ENCODE results near the gene ITSN1.

The ITSN1 gene

GRCh38 chr21:33731447-33731846, 89.1 kb downstream of the ITSN1 start:
- no peak for DNase-seq (ENCODE audit: low read depth)

- no peak for DNase-seq (ENCODE audit: low read depth)
Measured at GRCh38 chr21:33732038-33732437, 89.7 kb downstream of the ITSN1 start.

DNA sequence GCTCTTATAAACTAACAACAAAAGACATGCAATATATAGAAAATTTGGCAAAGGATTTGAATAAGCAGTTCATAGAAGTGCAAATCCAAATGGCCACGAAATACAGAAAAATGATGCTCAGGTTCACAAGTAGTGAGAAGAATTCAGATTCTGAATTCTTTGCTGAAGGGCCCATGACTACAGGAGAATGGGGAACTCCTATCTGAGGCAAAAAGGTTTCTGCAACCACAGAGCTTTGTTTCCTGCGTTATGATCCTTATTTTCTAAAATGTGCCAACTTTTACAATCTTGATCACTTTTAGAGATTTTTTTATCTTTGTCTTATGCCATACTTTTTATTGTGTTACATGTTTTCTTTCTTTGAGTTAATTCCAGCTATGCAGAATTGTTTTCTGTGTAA, 91.3 kb downstream of the ITSN1 start:
- DNase-seq (ENCODE audit: low read depth) = no peak

DNA sequence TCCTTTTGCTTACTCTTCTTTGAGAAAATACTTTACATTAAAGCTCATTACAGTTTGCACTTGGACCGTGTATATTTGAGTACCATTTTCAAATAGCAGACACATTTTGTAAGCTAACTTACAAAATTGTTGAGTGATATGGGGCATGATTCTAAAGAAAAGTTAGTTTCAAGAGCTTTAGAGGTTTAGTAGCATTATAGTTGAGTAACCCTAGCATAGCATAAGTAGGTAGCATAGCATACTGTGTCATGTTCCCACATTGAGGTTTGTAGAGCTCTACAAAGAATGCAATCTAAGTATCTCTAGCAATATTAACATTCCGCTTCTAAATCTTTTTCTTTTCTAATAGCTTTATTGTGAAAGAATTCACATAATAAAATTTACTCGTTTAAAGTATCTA, 92.0 kb downstream of the ITSN1 start:
- no peak for DNase-seq (ENCODE audit: low read depth)

DNA sequence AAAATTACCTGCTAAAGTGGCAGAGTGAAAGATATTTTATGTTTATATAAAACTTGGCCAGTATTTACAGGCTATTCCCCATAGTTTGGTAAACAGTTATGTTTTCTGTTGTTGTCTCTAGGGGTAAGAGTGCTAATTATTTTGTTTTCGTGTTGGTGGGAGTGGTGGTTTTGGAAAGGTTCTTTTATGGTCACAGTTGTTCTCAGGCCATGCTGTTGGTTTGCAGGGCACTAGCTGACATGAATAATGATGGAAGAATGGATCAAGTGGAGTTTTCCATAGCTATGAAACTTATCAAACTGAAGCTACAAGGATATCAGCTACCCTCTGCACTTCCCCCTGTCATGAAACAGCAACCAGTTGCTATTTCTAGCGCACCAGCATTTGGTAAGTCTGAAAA, 92.5 kb downstream of the ITSN1 start:
- no peak for DNase-seq (ENCODE audit: low read depth)

- no peak for DNase-seq (ENCODE audit: low read depth)
Measured at GRCh38 chr21:33736569-33736968, 94.3 kb downstream of the ITSN1 start.

DNA sequence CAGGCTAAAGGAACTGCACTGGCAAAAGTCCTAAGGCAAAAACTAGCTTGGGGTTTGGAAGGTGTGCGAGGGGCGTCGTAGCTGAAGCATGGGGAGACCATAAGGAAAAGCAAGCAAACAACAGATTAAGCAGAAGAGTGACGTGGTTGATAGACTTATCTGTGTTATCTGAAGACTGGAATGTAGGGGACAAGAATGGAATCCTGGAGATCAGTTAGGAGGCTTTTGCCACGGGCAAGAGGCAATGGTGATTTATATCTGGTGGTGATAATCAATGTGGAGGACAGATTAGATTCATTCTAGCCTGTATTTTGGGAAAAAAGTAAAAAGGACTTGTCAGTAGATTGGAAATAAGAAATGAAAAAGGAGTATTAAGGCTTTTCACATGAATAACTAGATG, 97.4 kb downstream of the ITSN1 start:
- DNase-seq (ENCODE audit: low read depth) = no peak

- no peak for DNase-seq (ENCODE audit: low read depth)
Measured at GRCh38 chr21:33747420-33747819, 105.1 kb downstream of the ITSN1 start.

DNA sequence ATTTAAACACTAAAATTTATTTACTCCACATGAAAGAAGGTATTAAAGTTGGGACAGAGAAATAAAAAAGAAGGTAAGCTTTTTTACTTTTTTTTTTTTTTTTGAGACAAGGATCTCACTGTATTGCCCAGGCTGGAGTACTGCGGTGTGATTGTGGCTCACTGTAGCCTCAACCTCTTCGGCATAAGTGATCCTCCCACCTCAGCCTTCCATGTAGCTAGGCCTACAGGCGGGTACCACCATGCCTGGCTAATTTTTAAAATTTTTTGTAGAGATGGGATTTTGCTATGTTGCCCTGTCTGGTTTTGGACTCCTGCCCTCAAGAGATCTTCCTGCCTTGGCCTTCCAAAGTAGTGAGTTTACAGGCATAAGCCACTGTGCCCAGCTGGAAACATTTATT, 106.6 kb downstream of the ITSN1 start:
- no peak for DNase-seq (ENCODE audit: low read depth)

DNA sequence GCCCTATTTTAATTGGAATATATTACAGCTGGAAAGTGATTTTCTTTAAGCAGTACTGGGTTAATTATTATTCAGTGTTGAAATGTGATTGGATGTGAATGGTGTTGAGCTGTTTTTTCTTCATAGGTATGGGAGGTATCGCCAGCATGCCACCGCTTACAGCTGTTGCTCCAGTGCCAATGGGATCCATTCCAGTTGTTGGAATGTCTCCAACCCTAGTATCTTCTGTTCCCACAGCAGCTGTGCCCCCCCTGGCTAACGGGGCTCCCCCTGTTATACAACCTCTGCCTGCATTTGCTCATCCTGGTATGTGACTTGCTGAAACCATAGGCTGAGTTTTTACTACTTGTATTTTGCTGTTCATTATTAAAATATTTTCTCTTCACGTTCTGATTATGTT, 107.7 kb downstream of the ITSN1 start:
- no peak for DNase-seq (ENCODE audit: low read depth)

GRCh38 chr21:33751120-33751519, 108.8 kb downstream of the ITSN1 start:
- DNase-seq (ENCODE audit: low read depth) = no peak

- no peak for DNase-seq (ENCODE audit: low read depth)
Measured at GRCh38 chr21:33751533-33751932, 109.2 kb downstream of the ITSN1 start.

- no peak for DNase-seq (ENCODE audit: low read depth)
Measured at GRCh38 chr21:33752260-33752659, 110.0 kb downstream of the ITSN1 start.

DNA sequence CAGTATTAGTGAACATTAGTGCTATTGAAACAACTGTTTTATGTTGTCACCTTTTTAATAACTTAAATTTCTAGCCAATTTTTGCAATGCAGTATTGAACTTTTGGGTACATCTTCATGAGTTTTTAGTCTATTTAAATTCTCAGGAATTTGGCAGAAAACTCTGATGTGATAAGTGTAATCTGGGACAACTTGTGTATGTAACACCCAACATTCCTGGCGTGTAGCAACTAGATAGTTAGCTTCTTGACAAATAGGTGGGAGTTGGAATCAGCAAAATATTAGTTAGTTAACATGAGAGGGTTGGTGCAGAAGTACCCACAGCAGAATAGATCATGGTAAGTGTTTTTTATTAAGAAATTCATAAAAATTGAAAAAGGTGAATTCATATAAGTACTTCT, 111.6 kb downstream of the ITSN1 start:
- DNase-seq (ENCODE audit: low read depth) = no peak

- no peak for DNase-seq (ENCODE audit: low read depth)
Measured at GRCh38 chr21:33754481-33754880, 112.2 kb downstream of the ITSN1 start.

GRCh38 chr21:33755354-33755753, 113.1 kb downstream of the ITSN1 start:
- no peak for DNase-seq (ENCODE audit: low read depth)

GRCh38 chr21:33760641-33761440, 118.5 kb downstream of the ITSN1 start:
- DNase-seq (ENCODE audit: low read depth) = no peak

DNA sequence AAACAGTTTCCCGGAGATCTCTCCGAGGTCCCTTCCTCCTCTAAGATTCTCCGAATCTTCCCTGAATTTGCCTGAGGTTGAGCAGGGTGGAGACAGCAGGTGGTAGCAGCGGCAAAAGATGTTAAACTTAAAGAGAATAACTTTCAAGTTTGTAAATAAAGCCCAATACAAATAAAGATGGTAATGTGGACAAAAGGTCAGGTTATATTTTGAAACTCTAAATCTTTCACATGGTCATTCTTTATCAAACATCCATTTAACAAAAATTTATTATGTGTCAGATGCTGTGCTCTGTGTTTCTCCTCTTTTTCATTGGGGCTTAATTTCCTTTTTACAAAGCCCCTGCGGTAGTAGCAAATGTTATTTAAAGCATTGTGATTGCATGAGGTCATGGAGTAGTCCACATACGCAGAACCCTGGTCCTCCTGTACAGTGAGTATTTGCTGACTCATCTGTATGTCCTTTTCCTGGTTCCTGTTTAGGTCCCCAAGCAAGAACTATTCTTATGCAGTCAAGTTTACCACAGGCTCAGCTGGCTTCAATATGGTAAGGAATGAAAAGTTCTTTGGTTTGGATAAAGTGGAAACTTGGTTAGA, 119.2 kb downstream of the ITSN1 start:
- DNase-seq (ENCODE audit: low read depth) = no peak

- no peak for DNase-seq (ENCODE audit: low read depth)
Measured at GRCh38 chr21:33762803-33763581, 120.7 kb downstream of the ITSN1 start.

GRCh38 chr21:33763582-33763899, 121.2 kb downstream of the ITSN1 start:
- no peak for DNase-seq (ENCODE audit: low read depth)

DNA sequence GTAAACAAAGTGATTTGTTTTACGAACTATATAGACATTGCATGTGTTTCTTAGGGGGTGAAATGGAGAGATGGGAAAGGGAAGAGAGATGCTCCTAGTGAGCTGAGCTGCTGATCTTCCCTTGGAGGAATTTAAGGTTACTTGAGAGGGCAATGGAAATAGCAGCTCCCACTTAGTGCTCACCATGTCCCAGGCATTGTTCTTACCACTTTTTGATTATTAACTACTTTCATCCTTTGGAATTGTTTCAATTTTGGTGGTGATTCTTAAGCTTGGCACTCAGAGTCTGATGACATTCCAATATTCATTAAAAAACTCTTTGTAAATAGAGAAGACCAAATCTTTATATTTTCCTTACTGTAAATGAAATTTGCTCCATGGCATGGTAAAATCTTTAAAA, 124.9 kb downstream of the ITSN1 start:
- no peak for DNase-seq (ENCODE audit: low read depth)

- DNase-seq (ENCODE audit: low read depth) = no peak
Measured at GRCh38 chr21:33767960-33768359, 125.7 kb downstream of the ITSN1 start.

DNA sequence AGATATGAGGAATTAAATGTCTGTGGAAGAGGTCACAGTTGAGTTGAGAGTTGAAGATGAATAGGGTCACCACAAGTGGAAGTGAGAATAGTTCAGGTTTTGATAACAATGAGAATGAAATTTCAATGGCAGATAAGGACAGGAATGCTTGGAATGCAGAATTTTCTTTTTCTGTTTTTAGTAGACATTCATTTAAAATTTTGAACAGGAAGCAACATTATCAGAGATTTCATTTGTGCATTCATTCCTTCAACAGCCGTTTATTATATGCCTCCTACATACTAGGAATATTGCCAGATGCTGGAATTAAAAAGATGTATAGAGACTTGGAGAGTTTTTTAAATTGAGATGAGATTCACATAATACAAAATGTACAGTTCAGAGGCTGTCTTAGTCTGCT, 126.8 kb downstream of the ITSN1 start:
- DNase-seq (ENCODE audit: low read depth) = no peak

All from stimulated activated CD8-positive, alpha-beta memory T cell treated with anti-CD3 and anti-CD28 coated beads, Interleukin-7, amount 100 ng/mL, for 24 hours (primary cell).